Esophagus squamous epithelium (tissue), 5 donors: ENCODE measurements around the gene ABLIM3. TPM values are rescaled to one million over a fixed set of nuclear protein-coding genes. Genes with fewer than 3 reads are reported as not detected.
A peak's percentile ranks its signal among the peaks of the same experiment; 100 is the strongest.

ENCODE experiments used
- DNase-seq: peaks from one replicate; lab custom pipeline; 2025; lab: John Stamatoyannopoulos, UW
- H3K27ac ChIP-seq, 4 donors: fragments of 200-600 bp; sonication (generic); one replicate each; pipeline ENCODE4 v1.5.1; 2016 to 2019; ENCODE audit warnings: mild to moderate bottlenecking in 1 of 4
- H3K27me3 ChIP-seq, 4 donors: fragments of 200-600 bp; sonication (generic); 1 replicate in 3 of 4; 2 replicates in 1 of 4; pipeline versions ENCODE4 v1.5.1 to v1.6.0; 2017 to 2021; ENCODE audit warnings: antibody characterized with exemption in 1 of 4
- H3K36me3 ChIP-seq, 3 donors: fragments of 200-600 bp; sonication (generic); one replicate each; pipeline ENCODE4 v1.5.1; 2016 to 2019
- H3K4me1 ChIP-seq, 3 donors: fragments of 200-600 bp; sonication (generic); one replicate each; pipeline ENCODE4 v1.5.1; 2017 to 2019
- H3K4me3 ChIP-seq, 4 donors: fragments of 200-600 bp; sonication (generic); 1 replicate in 3 of 4; 2 replicates in 1 of 4; pipeline ENCODE4 v1.5.1; 2016 to 2019; ENCODE audit warnings: mild to moderate bottlenecking in 2 of 4, moderate library complexity in 1 of 4
- H3K9me3 ChIP-seq, 3 donors: fragments of 200-600 bp; sonication (generic); one replicate each; pipeline ENCODE4 v1.5.1; 2016 to 2019
- POLR2A ChIP-seq, 4 donors: fragments of 450-650 bp; IDR thresholded peaks; one replicate each; pipeline ENCODE4 v1.6.1; 2017; ENCODE audit warnings: antibody characterized with exemption in 4 of 4, mild to moderate bottlenecking in 4 of 4, moderate library complexity in 3 of 4
- WGBS, 2 donors: methylation state at CpG; one replicate each; pipeline ENCODE4 v1.1.5; 2018; 5-methylcytosine and 5-hydroxymethylcytosine counted together
- intact Hi-C: fragments of 100-400 bp; cut with DNase I; formaldehyde crosslinking; loops from one replicate; pipeline ENCODE4 v1.15.0; 2022
- total RNA-seq, 4 donors: library from RNA; depleted of rRNA; stranded (reverse); fragments of >200 nt; gene quantifications; one replicate each; pipeline ENCODE4 v1.1.0, GENCODE V29; 2016
- TF ChIP-seq, protein P1 (sequence below), 6 experiments: fragments of 450-650 bp in 4 of 6; fragments of 200-600 bp in 2 of 6; sonication (generic) in 2 of 6; IDR thresholded peaks; one replicate each; pipeline ENCODE4 v1.5.1; 2016 to 2019; ENCODE audit warnings: antibody characterized with exemption in 6 of 6, mild to moderate bottlenecking in 4 of 6, moderate library complexity in 4 of 6
- donor health status: DM: yes; HTN: yes; CAD: no.

Gene ABLIM3
- total RNA-seq, 4 donors from 2014 or later = 10.6 to 47.7 (median 27.1) TPM

DNA sequence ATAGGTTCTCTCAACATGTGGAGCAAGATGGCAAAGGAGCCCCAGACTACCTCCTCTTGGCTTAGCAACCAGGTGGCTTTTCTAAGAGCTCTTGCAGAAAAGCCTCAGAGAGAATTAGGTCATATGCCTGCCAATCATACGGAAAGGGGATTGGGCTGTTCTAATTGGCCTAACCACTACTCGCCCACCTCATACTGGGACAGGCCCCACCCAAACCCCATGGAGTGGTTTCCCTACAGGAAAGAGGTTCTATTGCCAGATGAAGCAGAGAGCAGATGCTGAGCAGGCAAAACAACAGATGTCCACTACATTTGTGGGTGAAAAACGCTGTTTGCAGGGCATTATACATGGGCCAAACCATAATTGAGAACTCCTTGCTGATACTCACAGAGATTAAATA, 29.0 kb downstream of the ABLIM3 start:
- WGBS, 2 donors = 78 to 93% methylated on average over 3 of the region's 3 CpGs
- H3K27me3 ChIP-seq = no peaks in the 10 kb centered on the region
- no peak for DNase-seq
- H3K4me3 ChIP-seq = no peak overlapping the region
- intact Hi-C loops = no loop called here
- H3K36me3 ChIP-seq = no peaks in the 10 kb centered on the region
- TF ChIP-seq, protein P1, sequence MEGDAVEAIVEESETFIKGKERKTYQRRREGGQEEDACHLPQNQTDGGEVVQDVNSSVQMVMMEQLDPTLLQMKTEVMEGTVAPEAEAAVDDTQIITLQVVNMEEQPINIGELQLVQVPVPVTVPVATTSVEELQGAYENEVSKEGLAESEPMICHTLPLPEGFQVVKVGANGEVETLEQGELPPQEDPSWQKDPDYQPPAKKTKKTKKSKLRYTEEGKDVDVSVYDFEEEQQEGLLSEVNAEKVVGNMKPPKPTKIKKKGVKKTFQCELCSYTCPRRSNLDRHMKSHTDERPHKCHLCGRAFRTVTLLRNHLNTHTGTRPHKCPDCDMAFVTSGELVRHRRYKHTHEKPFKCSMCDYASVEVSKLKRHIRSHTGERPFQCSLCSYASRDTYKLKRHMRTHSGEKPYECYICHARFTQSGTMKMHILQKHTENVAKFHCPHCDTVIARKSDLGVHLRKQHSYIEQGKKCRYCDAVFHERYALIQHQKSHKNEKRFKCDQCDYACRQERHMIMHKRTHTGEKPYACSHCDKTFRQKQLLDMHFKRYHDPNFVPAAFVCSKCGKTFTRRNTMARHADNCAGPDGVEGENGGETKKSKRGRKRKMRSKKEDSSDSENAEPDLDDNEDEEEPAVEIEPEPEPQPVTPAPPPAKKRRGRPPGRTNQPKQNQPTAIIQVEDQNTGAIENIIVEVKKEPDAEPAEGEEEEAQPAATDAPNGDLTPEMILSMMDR (IDR thresholded peaks at IDR 0.05) = no peak
- no peak for TF ChIP-seq POLR2A (IDR thresholded peaks at IDR 0.05)
- H3K9me3 ChIP-seq = no peaks in the 10 kb centered on the region
- no peak overlapping the region for H3K27ac ChIP-seq
- H3K4me1 ChIP-seq = peaks cover 0 to 26% (median 19%) of the 10 kb centered on the region in 3 donors

DNA sequence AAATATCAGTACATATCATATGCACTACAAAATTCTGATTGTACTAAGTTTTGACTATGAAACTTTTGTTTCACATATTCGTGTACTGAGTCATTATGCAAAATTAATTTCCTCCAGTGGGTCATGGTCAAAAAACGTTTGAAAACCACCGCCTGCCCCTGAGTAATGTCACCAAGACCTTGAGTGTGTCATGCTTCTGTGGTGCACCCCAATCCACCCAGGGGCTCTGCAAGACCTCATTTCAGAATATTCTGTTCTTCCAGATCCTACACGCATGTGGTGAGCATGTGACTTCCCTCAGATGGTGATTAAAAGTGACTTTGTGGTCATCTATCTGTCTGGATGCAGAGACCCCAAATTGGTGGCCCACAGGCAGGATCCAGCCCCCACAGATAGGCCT, 31.0 kb downstream of the ABLIM3 start:
- TF ChIP-seq, protein P1 (IDR thresholded peaks at IDR 0.05) = no peak
- TF ChIP-seq POLR2A (IDR thresholded peaks at IDR 0.05) = no peak
- peak overlapping the region in 2 of 4 donors; percentile 25 to 55 for H3K27ac ChIP-seq
- no peaks in the 10 kb centered on the region for H3K9me3 ChIP-seq
- peaks cover 0 to 39% (median 27%) of the 10 kb centered on the region in 3 donors for H3K4me1 ChIP-seq
- no peak overlapping the region for H3K4me3 ChIP-seq
- no peaks in the 10 kb centered on the region for H3K36me3 ChIP-seq
- H3K27me3 ChIP-seq = no peaks in the 10 kb centered on the region
- no peak for DNase-seq
- 33 to 46% methylated on average over 4 of the region's 4 CpGs for WGBS, 2 donors
- intact Hi-C loops = no loop called here

DNA sequence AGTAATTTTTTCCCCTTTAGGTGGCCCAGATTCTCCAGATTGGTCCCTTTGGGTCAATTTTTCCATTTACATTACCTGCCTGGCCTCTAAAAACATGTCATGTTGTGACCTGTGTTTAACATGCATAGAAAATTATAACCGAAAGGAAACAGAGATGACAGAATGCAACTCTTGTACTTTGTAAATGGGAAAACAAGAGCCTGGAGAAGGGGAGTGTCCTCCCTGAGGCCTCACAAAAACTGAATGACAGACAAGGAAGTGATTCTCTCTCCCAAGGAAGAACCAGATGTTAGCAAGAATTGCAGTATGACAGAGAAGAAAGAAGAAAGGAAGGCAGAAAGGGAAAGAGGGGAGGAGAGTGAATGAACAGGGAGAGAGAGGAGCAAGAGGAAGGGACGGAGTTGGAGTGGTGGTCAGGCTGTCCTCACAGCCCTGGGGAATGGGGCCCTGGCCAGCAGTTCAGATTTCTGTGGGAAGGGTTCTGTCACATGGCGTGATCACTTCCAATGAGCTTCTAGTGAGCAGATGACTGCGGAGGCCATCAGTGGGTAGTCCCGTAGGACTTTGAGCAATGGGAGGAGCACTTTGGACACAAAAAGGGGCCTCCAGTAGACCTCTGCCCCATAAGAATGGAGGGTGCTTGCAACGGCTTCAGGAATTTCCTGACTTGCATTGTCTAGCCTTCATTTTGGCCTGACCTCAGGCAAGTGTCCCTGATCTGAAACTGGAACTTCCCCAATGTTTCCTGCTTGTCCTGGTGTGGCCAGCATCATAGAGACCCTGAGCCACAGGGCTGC, 31.6 kb downstream of the ABLIM3 start:
- H3K4me3 ChIP-seq = no peak overlapping the region
- no peaks in the 10 kb centered on the region for H3K36me3 ChIP-seq
- H3K27me3 ChIP-seq = no peaks in the 10 kb centered on the region
- no peaks in the 10 kb centered on the region for H3K9me3 ChIP-seq
- WGBS, 2 donors = 63 to 64% methylated on average over 6 of the region's 6 CpGs
- DNase-seq = no peak
- peak overlapping the region in 3 of 4 donors; percentile 25 to 55 (median 31) for H3K27ac ChIP-seq
- peaks cover 0 to 40% (median 27%) of the 10 kb centered on the region in 3 donors for H3K4me1 ChIP-seq
- intact Hi-C loops = no loop called here
- TF ChIP-seq, protein P1 (IDR thresholded peaks at IDR 0.05) = no peak
- TF ChIP-seq POLR2A (IDR thresholded peaks at IDR 0.05) = no peak

- 70 to 80% methylated on average over 3 of the region's 3 CpGs for whole genome bisulfite sequencing, 2 donors
- Histone ChIP-seq H3K4me3 (no peak overlapping the region), H3K27me3 (no peaks in the 10 kb centered on the region), H3K9me3 (no peaks in the 10 kb centered on the region), H3K27ac (peak overlapping the region; percentile 33 to 72 (median 70)), H3K4me1 (peaks cover 0 to 42% (median 27%) of the 10 kb centered on the region in 3 donors), H3K36me3 (no peaks in the 10 kb centered on the region)
- TF ChIP-seq POLR2A (IDR thresholded peaks at IDR 0.05) = no peak
- TF ChIP-seq, protein P1 (IDR thresholded peaks at IDR 0.05) = no peak
- DNase-seq = no peak
- intact Hi-C loops = no loop called here
Measured at GRCh38 chr5:149174847-149175234, 33.5 kb downstream of the ABLIM3 start.

GRCh38 chr5:149175346-149176105, 34.2 kb downstream of the ABLIM3 start:
- 52 to 53% methylated on average over 7 to 8 of the region's 12 CpGs for WGBS, 2 donors

More at GRCh38 chr5:149175346-149176105, 34.2 kb downstream of the ABLIM3 start:
- Histone ChIP-seq H3K27me3 (no peaks in the 10 kb centered on the region), H3K27ac (peak overlapping the region; percentile 33 to 72 (median 70)), H3K4me1 (peaks cover 0 to 42% (median 27%) of the 10 kb centered on the region in 3 donors), H3K9me3 (no peaks in the 10 kb centered on the region), H3K36me3 (no peaks in the 10 kb centered on the region), H3K4me3 (no peak overlapping the region)
- intact Hi-C loops = no loop called here
- TF ChIP-seq, protein P1 (IDR thresholded peaks at IDR 0.05) = no peak
- no peak for TF ChIP-seq POLR2A (IDR thresholded peaks at IDR 0.05)
- DNase-seq = no peak
